HEK293 (cell line): ENCODE data around the gene SLC6A3.

ENCODE experiments used
- CTCF ChIA-PET: fragments of 350-600 bp; formaldehyde crosslinking; extraction: SDS; loops from one replicate; lab custom pipeline; 2021; ENCODE audit warnings: antibody characterized with exemption; lab: Yijun Ruan, JAX
- POLR2A ChIA-PET: fragments of 300-600 bp; formaldehyde crosslinking; extraction: SDS; loops from one replicate; lab custom pipeline; 2020; ENCODE audit warnings: antibody characterized with exemption, inconsistent platforms; lab: Yijun Ruan, JAX
- H3K27ac ChIP-seq: fragments of 200-500 bp; sonication (Bioruptor generic); 2 replicates; pipeline ENCODE4 v1.5.1; 2014; ENCODE audit warnings: low read depth, low read length, control low read depth, inconsistent platforms; ENCODE audit errors: extremely low read depth
- H3K36me3 ChIP-seq, 2 experiments: fragments of 200-500 bp in 1 of 2; sonication (Bioruptor generic) in 1 of 2; 1 replicate in 1 of 2; 2 replicates in 1 of 2; pipeline ENCODE4 v1.5.1; 2014 to 2017; ENCODE audit warnings: inconsistent platforms in 2 of 2, low read length in 2 of 2; ENCODE audit not compliant: control insufficient read depth in 2 of 2, insufficient read depth in 1 of 2
- H3K4me1 ChIP-seq: fragments of 200-500 bp; sonication (Bioruptor generic); 2 replicates; pipeline ENCODE4 v1.5.1; 2014; ENCODE audit warnings: mild to moderate bottlenecking, low read length, inconsistent platforms; ENCODE audit not compliant: control insufficient read depth, insufficient read depth
- H3K4me3 ChIP-seq: 2 replicates; pipeline ENCODE4 v1.5.1; 2011; ENCODE audit warnings: low read depth, mild to moderate bottlenecking, control low read depth, low read length, moderate library complexity
- H3K9me3 ChIP-seq: fragments of 200-500 bp; sonication (Bioruptor generic); 2 replicates; pipeline ENCODE4 v1.5.1; 2014; ENCODE audit warnings: low read depth, low read length, inconsistent platforms; ENCODE audit not compliant: control insufficient read depth, insufficient read depth
- BCL11A ChIP-seq: fragments of 450-650 bp; formaldehyde crosslinking; IDR thresholded peaks from 2 replicates; pipeline ENCODE4 v1.5.1; 2016; ENCODE audit warnings: low read depth, missing biosample characterization, missing genetic modification characterization
- FEZF1 ChIP-seq: fragments of 450-650 bp; formaldehyde crosslinking; IDR thresholded peaks from 2 replicates; pipeline ENCODE4 v1.5.1; 2016; ENCODE audit warnings: missing biosample characterization, missing genetic modification characterization
- KLF1 ChIP-seq: fragments of 450-650 bp; formaldehyde crosslinking; IDR thresholded peaks from 2 replicates; pipeline ENCODE4 v1.5.1; 2016; ENCODE audit warnings: missing biosample characterization, missing genetic modification characterization
- PATZ1 ChIP-seq: fragments of 450-650 bp; formaldehyde crosslinking; IDR thresholded peaks from 2 replicates; pipeline ENCODE4 v1.5.1; 2016; ENCODE audit warnings: missing biosample characterization, missing genetic modification characterization
- PRDM1 ChIP-seq: fragments of 450-650 bp; formaldehyde crosslinking; IDR thresholded peaks from 2 replicates; pipeline ENCODE4; 2016; ENCODE audit warnings: missing biosample characterization, missing genetic modification characterization
- REST ChIP-seq: fragments of 450-650 bp; formaldehyde crosslinking; IDR thresholded peaks from 2 replicates; pipeline ENCODE4 v1.5.1; 2016; ENCODE audit warnings: missing biosample characterization, missing genetic modification characterization
- SP7 ChIP-seq: fragments of 450-650 bp; formaldehyde crosslinking; IDR thresholded peaks from 2 replicates; pipeline ENCODE4 v1.5.1; 2016; ENCODE audit warnings: missing biosample characterization, missing genetic modification characterization
- ZBTB11 ChIP-seq: fragments of 450-650 bp; formaldehyde crosslinking; conservative IDR thresholded peaks from 2 replicates; pipeline ENCODE4 v1.5.1; 2016; ENCODE audit warnings: low read depth, missing biosample characterization, missing genetic modification characterization
- ZFHX2 ChIP-seq: fragments of 450-650 bp; formaldehyde crosslinking; conservative IDR thresholded peaks from 2 replicates; pipeline ENCODE4 v1.5.1; 2016; ENCODE audit warnings: missing biosample characterization, missing genetic modification characterization
- ZNF211 ChIP-seq: fragments of 450-650 bp; formaldehyde crosslinking; IDR thresholded peaks from 2 replicates; pipeline ENCODE4 v1.5.1; 2016; ENCODE audit warnings: low read depth, missing biosample characterization, missing genetic modification characterization
- ZNF214 ChIP-seq: fragments of 450-650 bp; formaldehyde crosslinking; IDR thresholded peaks from 2 replicates; pipeline ENCODE4 v1.5.1; 2017; ENCODE audit warnings: missing biosample characterization, mild to moderate bottlenecking, missing genetic modification characterization, borderline replicate concordance
- ZNF311 ChIP-seq: fragments of 450-650 bp; formaldehyde crosslinking; IDR thresholded peaks from 2 replicates; pipeline ENCODE4 v1.5.1; 2017; ENCODE audit warnings: missing biosample characterization, missing genetic modification characterization, borderline replicate concordance
- ZNF335 ChIP-seq: fragments of 450-650 bp; formaldehyde crosslinking; conservative IDR thresholded peaks from 2 replicates; pipeline ENCODE4 v1.5.1; 2016; ENCODE audit warnings: missing biosample characterization, missing genetic modification characterization
- ZNF530 ChIP-seq: fragments of 450-650 bp; formaldehyde crosslinking; IDR thresholded peaks from 2 replicates; pipeline ENCODE4 v1.5.1; 2016; ENCODE audit warnings: low read depth, missing biosample characterization, missing genetic modification characterization
- ZNF560 ChIP-seq: fragments of 450-650 bp; formaldehyde crosslinking; IDR thresholded peaks from 2 replicates; pipeline ENCODE4 v1.5.1; 2017; ENCODE audit warnings: missing biosample characterization, missing genetic modification characterization, borderline replicate concordance
- ZNF610 ChIP-seq: fragments of 450-650 bp; formaldehyde crosslinking; IDR thresholded peaks from 2 replicates; pipeline ENCODE4 v1.5.1; 2016; ENCODE audit warnings: missing biosample characterization, missing genetic modification characterization, borderline replicate concordance
- ZNF629 ChIP-seq: fragments of 450-650 bp; formaldehyde crosslinking; IDR thresholded peaks from 2 replicates; pipeline ENCODE4 v1.5.1; 2017; ENCODE audit warnings: missing biosample characterization, missing genetic modification characterization
- ZNF677 ChIP-seq: fragments of 450-650 bp; IDR thresholded peaks from 2 replicates; pipeline ENCODE4 v1.5.0; 2018; ENCODE audit warnings: missing biosample characterization, mild to moderate bottlenecking, missing genetic modification characterization, moderate library complexity
- TF ChIP-seq, protein P1 (sequence below): fragments of 450-650 bp; formaldehyde crosslinking; IDR thresholded peaks from 2 replicates; pipeline ENCODE4 v1.5.1; 2016; ENCODE audit warnings: missing biosample characterization, missing genetic modification characterization, low read depth

Gene SLC6A3

DNA sequence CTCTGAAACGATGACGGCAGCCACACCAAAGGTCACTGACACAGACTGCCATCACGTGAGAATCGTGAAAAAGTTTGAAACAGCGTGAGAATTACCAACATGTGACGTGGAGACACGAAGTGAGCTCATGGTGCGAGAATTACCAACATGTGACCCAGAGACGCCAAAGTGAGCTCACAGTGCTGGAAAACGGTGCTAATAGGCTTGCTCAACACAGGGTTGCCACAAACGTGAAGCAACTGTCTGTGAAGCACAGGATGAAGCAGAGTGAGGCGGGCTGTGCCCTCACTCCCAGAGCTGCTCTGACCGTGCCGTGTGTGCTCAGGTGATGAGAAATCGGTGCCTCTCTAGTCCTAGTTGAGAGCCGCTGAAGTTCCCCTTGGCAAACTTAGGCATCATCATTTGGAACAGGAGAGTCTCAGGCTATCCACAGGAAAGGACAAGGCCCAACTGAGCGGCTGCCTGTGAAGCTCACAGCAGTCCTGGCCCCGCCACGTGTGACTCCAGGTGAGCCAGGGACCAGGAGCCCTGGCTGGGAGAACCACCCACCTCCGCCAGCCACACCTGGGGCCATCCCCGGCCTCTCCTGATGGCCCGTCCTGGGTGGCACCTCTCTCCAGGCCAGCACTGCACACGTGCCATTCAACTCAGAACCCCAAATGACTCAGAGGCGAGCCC is 29.8 kb upstream of the SLC6A3 start:
- no peak overlapping the region for H3K27ac ChIP-seq
- H3K36me3 ChIP-seq: peaks cover 7 to 96% of the 10 kb centered on the region in 2 experiments; a peak in 2 of 3 replicates
- no peak for TF ChIP-seq ZNF629 (tag by site-specific recombination)
- no peak for TF ChIP-seq ZNF530 (tag by site-specific recombination)
- no peak for TF ChIP-seq ZNF610 (tag by site-specific recombination)
- TF ChIP-seq ZNF677 (tag by site-specific recombination): no peak
- H3K4me1 ChIP-seq: no peaks in the 10 kb centered on the region
- CTCF ChIA-PET: interaction anchor here (1.0 to 2.0 kb wide), 3 partner anchors 95 to 170 kb away, joined by 3 to 12 read pairs (median 3); no protein-coding TSS in a partner anchor
- no peaks in the 10 kb centered on the region for H3K9me3 ChIP-seq
- POLR2A ChIA-PET: no interaction called here
- no peak overlapping the region for H3K4me3 ChIP-seq

DNA sequence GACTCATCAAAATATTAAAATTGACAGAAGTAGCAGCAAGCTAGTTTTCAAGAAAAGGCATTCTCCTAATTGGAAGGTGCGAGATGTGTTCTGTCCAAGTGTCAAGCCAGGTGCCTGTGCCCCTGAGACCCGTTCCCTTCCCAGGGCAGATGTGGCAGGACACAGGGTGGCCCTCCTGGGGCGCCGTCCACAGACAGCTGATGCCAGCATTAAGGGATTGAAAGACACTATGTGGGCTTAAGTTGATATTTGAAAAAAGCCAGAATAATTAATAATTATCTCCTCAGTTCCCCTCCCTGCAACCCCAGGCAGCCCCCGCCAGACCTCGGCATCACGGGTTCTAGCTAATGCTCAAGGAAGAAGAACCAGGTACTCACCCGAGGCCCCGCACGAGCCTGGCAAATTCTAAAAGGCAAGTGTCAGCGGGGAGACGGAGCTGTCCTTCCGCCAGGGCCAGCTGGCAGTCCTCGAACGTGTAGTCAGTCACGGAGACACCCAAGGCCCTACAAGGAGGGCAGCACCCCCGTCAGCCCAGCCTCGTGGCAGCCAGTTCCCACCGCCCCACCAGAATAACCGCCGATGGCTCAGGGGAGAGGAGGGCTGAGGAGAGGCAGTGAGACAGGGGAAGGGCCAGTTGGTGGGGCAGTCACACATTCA is 29.1 kb upstream of the SLC6A3 start:
- no peaks in the 10 kb centered on the region for H3K4me1 ChIP-seq
- H3K9me3 ChIP-seq: no peaks in the 10 kb centered on the region
- no peak overlapping the region for H3K4me3 ChIP-seq
- H3K27ac ChIP-seq: no peak overlapping the region
- POLR2A ChIA-PET: no interaction called here
- TF ChIP-seq, protein P1, sequence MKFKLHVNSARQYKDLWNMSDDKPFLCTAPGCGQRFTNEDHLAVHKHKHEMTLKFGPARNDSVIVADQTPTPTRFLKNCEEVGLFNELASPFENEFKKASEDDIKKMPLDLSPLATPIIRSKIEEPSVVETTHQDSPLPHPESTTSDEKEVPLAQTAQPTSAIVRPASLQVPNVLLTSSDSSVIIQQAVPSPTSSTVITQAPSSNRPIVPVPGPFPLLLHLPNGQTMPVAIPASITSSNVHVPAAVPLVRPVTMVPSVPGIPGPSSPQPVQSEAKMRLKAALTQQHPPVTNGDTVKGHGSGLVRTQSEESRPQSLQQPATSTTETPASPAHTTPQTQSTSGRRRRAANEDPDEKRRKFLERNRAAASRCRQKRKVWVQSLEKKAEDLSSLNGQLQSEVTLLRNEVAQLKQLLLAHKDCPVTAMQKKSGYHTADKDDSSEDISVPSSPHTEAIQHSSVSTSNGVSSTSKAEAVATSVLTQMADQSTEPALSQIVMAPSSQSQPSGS (tag by site-specific recombination): no peak
- TF ChIP-seq ZFHX2 (tag by site-specific recombination) (no peak), KLF1 (tag by site-specific recombination) (no peak), ZNF335 (tag by site-specific recombination) (no peak), ZNF214 (tag by site-specific recombination) (no peak), FEZF1 (tag by site-specific recombination) (no peak), PATZ1 (tag by site-specific recombination) (no peak), ZNF560 (tag by site-specific recombination) (no peak), ZNF211 (tag by site-specific recombination) (no peak), ZNF530 (tag by site-specific recombination) (no peak), ZBTB11 (tag by site-specific recombination) (no peak), PRDM1 (tag by site-specific recombination) (no peak), REST (tag by site-specific recombination) (no peak), SP7 (tag by site-specific recombination) (no peak), ZNF311 (no peak), BCL11A (no peak)
- peaks cover 5 to 95% of the 10 kb centered on the region in 2 experiments; a peak in 2 of 3 replicates for H3K36me3 ChIP-seq
- CTCF ChIA-PET: interaction anchor here (1.0 to 2.0 kb wide), 3 partner anchors 94 to 171 kb away, joined by 3 to 12 read pairs (median 3); no protein-coding TSS in a partner anchor
